GM12891 (cell line): ENCODE results near the gene SLC7A10.

Experiments
- PAX5 ChIP-seq: IDR thresholded peaks from 2 replicates; pipeline ENCODE4 v1.6.1; 2011; ENCODE audit warnings: low read length, moderate library complexity, mild to moderate bottlenecking; ENCODE audit not compliant: insufficient read depth, severe bottlenecking
- POLR2A ChIP-seq: IDR thresholded peaks from 2 replicates; pipeline ENCODE4 v1.6.1; 2011; ENCODE audit warnings: low read depth, low read length, control low read depth
- POLR2AphosphoS5 ChIP-seq: IDR thresholded peaks from 2 replicates; pipeline ENCODE4 v1.6.1; 2011; ENCODE audit warnings: low read depth, low read length, control low read depth
- SPI1 ChIP-seq: IDR thresholded peaks from 2 replicates; pipeline ENCODE4 v1.6.1; 2011; ENCODE audit warnings: low read depth, low read length, control low read depth
- TAF1 ChIP-seq: IDR thresholded peaks from 2 replicates; pipeline ENCODE4 v1.6.1; 2011; ENCODE audit warnings: low read depth, low read length, control low read depth

- TF ChIP-seq POLR2A: no peak
- TF ChIP-seq TAF1: no peak
- no peak for TF ChIP-seq POLR2AphosphoS5
- TF ChIP-seq SPI1: no peak
- no peak for TF ChIP-seq PAX5
Measured at GRCh38 chr19:33168528-33168927, 57.1 kb downstream of the SLC7A10 start.
